T-cell (primary cell): ENCODE data around the gene OR6C75. TPM values are rescaled to one million over a fixed set of nuclear protein-coding genes. Genes with fewer than 3 reads are reported as not detected.
"Not testable (repeated sequence)": the region's sequence is repeated elsewhere in the genome, so short reads cannot be mapped to it uniquely, and the experiment has no call there.

Experiments used
- ATAC-seq, 4 experiments: fragments of 200-7000 bp in 3 of 4; fragments of 150-1000 bp in 1 of 4; cut with Tn5 transposase; replicated peaks in 1 of 4; 1 replicate in 3 of 4; 2 replicates in 1 of 4; pipeline ENCODE4 v1.10.0; 2021; ENCODE audit warnings: moderate library complexity in 3 of 4, mild to moderate bottlenecking in 2 of 4, moderate number of reproducible peaks in 1 of 4
- CTCF ChIA-PET, 2 donors: fragments of 300-600 bp; sonication (Branson Sonifier 250); formaldehyde crosslinking; loops; one replicate each; lab custom pipeline; 2022; ENCODE audit warnings: antibody characterized with exemption in 2 of 2; lab: Charles Lee
- POLR2A ChIA-PET, 2 donors: fragments of 300-600 bp; sonication (Branson Sonifier 250); formaldehyde crosslinking; loops; one replicate each; lab custom pipeline; 2022; ENCODE audit warnings: antibody characterized with exemption in 2 of 2; lab: Charles Lee
- DNase-seq, 35 experiments: peaks; one replicate each; pipeline versions ENCODE4 v3.0.0 to v3.0.0-alpha.2; 2013 to 2023
- H3K27ac ChIP-seq: one replicate; pipeline ENCODE4 v1.5.1; 2013; ENCODE audit warnings: low read length
- H3K27me3 ChIP-seq, 2 experiments: replicated peaks in 1 of 2; 1 replicate in 1 of 2; 2 replicates in 1 of 2; pipeline versions ENCODE4 v1.6.1 to v1.7.0; 2013; ENCODE audit warnings: low read length in 1 of 2, mixed read lengths in 1 of 2; ENCODE audit not compliant: control insufficient read depth in 2 of 2, insufficient read depth in 2 of 2; ENCODE audit errors: extremely low read depth in 1 of 2
- H3K36me3 ChIP-seq, 2 donors: 1 replicate in 1 of 2; 2 replicates in 1 of 2; pipeline versions ENCODE4 v1.6.1 to v1.7.0; 2013; ENCODE audit warnings: low read length in 1 of 2; ENCODE audit not compliant: control insufficient read depth in 2 of 2, insufficient read depth in 1 of 2; ENCODE audit errors: extremely low read depth in 1 of 2
- H3K4me1 ChIP-seq, 2 experiments: 1 replicate in 1 of 2; 2 replicates in 1 of 2; pipeline versions ENCODE4 v1.6.1 to v1.7.0; 2013; ENCODE audit warnings: low read length in 2 of 2, mixed read lengths in 1 of 2; ENCODE audit not compliant: insufficient read depth in 2 of 2, control insufficient read depth in 1 of 2; ENCODE audit errors: extremely low read depth in 1 of 2
- H3K4me3 ChIP-seq, 2 donors: 1 replicate in 1 of 2; 2 replicates in 1 of 2; pipeline versions ENCODE4 v1.5.1 to v1.7.0; 2013; ENCODE audit warnings: mild to moderate bottlenecking in 2 of 2, low read length in 1 of 2, moderate library complexity in 1 of 2; ENCODE audit not compliant: control insufficient read depth in 1 of 2; ENCODE audit errors: extremely low read depth in 1 of 2
- H3K9me3 ChIP-seq: 2 replicates; pipeline ENCODE4 v1.7.0; 2013
- H3K27ac Mint-ChIP-seq, 2 donors: one replicate each; pipeline ENCODE4 v1.8.0; 2020 to 2021; ENCODE audit warnings: mild to moderate bottlenecking in 2 of 2, mixed read lengths in 2 of 2
- H3K27me3 Mint-ChIP-seq, 2 donors: one replicate each; pipeline ENCODE4 v1.8.0; 2021 to 2022; ENCODE audit warnings: mixed read lengths in 2 of 2
- H3K36me3 Mint-ChIP-seq: one replicate; pipeline ENCODE4 v1.8.0; 2021; ENCODE audit warnings: mixed read lengths
- H3K4me1 Mint-ChIP-seq, 3 donors: one replicate each; pipeline ENCODE4 v1.8.0; 2020 to 2022; ENCODE audit warnings: mixed read lengths in 3 of 3, mild to moderate bottlenecking in 1 of 3
- H3K4me3 Mint-ChIP-seq, 3 donors: one replicate each; pipeline ENCODE4 v1.8.0; 2020 to 2022; ENCODE audit warnings: mild to moderate bottlenecking in 3 of 3, mixed read lengths in 3 of 3, moderate library complexity in 3 of 3
- H3K9me3 Mint-ChIP-seq, 3 donors: one replicate each; pipeline ENCODE4 v1.8.0; 2020 to 2022; ENCODE audit warnings: mixed read lengths in 3 of 3
- WGBS: methylation state at CpG from one replicate; pipeline ENCODE4 v1.1.5; 2013; ENCODE audit warnings: missing lambda C conversion rate; ENCODE audit not compliant: insufficient coverage; 5-methylcytosine and 5-hydroxymethylcytosine counted together
- total RNA-seq, 35 experiments: library from RNA in 6 of 35; stranded (reverse) in 6 of 35; fragments of 120-200 nt in 1 of 35; gene quantifications; one replicate each; pipeline versions ENCODE4 v1.2.1 to v1.2.4 and lab custom pipeline; 2013 to 2026

The OR6C75 gene
- not detected for total RNA-seq
- total RNA-seq (2013): not detected
- 0 to 0.14 (median 0) reads per million in 29 experiments for total RNA-seq (lab: John Stamatoyannopoulos, UW)

- no peak within 1 kb of the TSS for H3K27ac Mint-ChIP-seq
- Histone ChIP-seq H3K36me3 (no peaks in the 10 kb centered on the region), H3K27ac (no peak within 1 kb of the TSS), H3K4me3 (no peak within 1 kb of the TSS), H3K9me3 (no peaks in the 10 kb centered on the region), H3K4me1 (no peaks in the 10 kb centered on the region), H3K27me3 (peaks cover 0 to 4% of the 10 kb centered on the region in 2 experiments)
- ChIA-PET POLR2A (no interaction called here), CTCF (no interaction called here)
- H3K4me1 Mint-ChIP-seq: no peaks in the 10 kb centered on the region
- ATAC-seq (no peak), DNase-seq (no peak)
- no peak within 1 kb of the TSS for H3K4me3 Mint-ChIP-seq
- WGBS: no CpG with 5 or more reads among the region's 4 CpGs
- H3K27me3 Mint-ChIP-seq: peaks cover 29 to 39% of the 10 kb centered on the region in 2 donors
- H3K36me3 Mint-ChIP-seq: no peaks in the 10 kb centered on the region
- H3K9me3 Mint-ChIP-seq: peaks cover 0 to 4% (median 0%) of the 10 kb centered on the region in 3 donors
Measured at GRCh38 chr12:55362675-55363074, at the start of gene OR6C75. OR6C75 (plus strand) TSS chr12:55362975; CDS start chr12:55365111, 2,136 bp downstream.

GRCh38 chr12:55314043-55314442 lies 48.7 kb upstream of the OR6C75 start, which contains the start of gene OR6C1:
OR6C1 (plus strand) TSS chr12:55314343; CDS start chr12:55320600, 6,257 bp downstream.
- peaks cover 0 to under 1% (median under 1%) of the 10 kb centered on the region in 3 donors for H3K9me3 Mint-ChIP-seq
- no peak for ATAC-seq
- no CpG with 5 or more reads among the region's 2 CpGs for WGBS
- peaks cover 17 to 28% of the 10 kb centered on the region in 2 donors for H3K27me3 Mint-ChIP-seq
- H3K27me3 ChIP-seq: no peaks in the 10 kb centered on the region
- ChIA-PET CTCF (no interaction called here), POLR2A (no interaction called here)
- H3K36me3 Mint-ChIP-seq: no peaks in the 10 kb centered on the region
- H3K4me1 Mint-ChIP-seq: no peaks in the 10 kb centered on the region
- H3K9me3 ChIP-seq: no peaks in the 10 kb centered on the region
- DNase-seq: no peak
- H3K27ac Mint-ChIP-seq: no peak within 1 kb of the TSS
- H3K36me3 ChIP-seq: no peaks in the 10 kb centered on the region
- no peaks in the 10 kb centered on the region for H3K4me1 ChIP-seq
- H3K4me3 Mint-ChIP-seq: no peak within 1 kb of the TSS
- H3K4me3 ChIP-seq: no peak within 1 kb of the TSS
- H3K27ac ChIP-seq: no peak within 1 kb of the TSS

GRCh38 chr12:55320201-55320600 lies 42.6 kb upstream of the OR6C75 start:
- Histone ChIP-seq H3K36me3 (no peaks in the 10 kb centered on the region), H3K4me3 (no peak overlapping the region), H3K27me3 (peaks cover 0 to 6% of the 10 kb centered on the region in 2 experiments), H3K4me1 (no peaks in the 10 kb centered on the region), H3K9me3 (no peaks in the 10 kb centered on the region), H3K27ac (no peak overlapping the region)
- H3K4me1 Mint-ChIP-seq: no peaks in the 10 kb centered on the region
- H3K4me3 Mint-ChIP-seq: no peak overlapping the region
- H3K27me3 Mint-ChIP-seq: peaks cover 16 to 29% of the 10 kb centered on the region in 2 donors
- DNase-seq (no peak), ATAC-seq (no peak)
- CTCF ChIA-PET: no interaction called here
- 93% methylated on average over 2 of the region's 4 CpGs for WGBS
- POLR2A ChIA-PET: no interaction called here
- no peaks in the 10 kb centered on the region for H3K36me3 Mint-ChIP-seq
- H3K9me3 Mint-ChIP-seq: peaks cover 0 to 5% (median 4%) of the 10 kb centered on the region in 3 donors
- no peak overlapping the region for H3K27ac Mint-ChIP-seq

- DNase-seq, POLR2A ChIA-PET, H3K4me3 Mint-ChIP-seq, H3K9me3 ChIP-seq, H3K4me3 ChIP-seq, H3K4me1 ChIP-seq, H3K27me3 ChIP-seq, CTCF ChIA-PET, H3K4me1 Mint-ChIP-seq, H3K36me3 Mint-ChIP-seq, ATAC-seq, H3K9me3 Mint-ChIP-seq, H3K27ac Mint-ChIP-seq, H3K27ac ChIP-seq, H3K36me3 ChIP-seq: not testable (repeated sequence)
- peaks cover 7 to 10% of the 10 kb centered on the region in 2 donors for H3K27me3 Mint-ChIP-seq
- WGBS: 74% methylated on average over 2 of the region's 6 CpGs
Measured at GRCh38 chr12:55325801-55326200, 37.0 kb upstream of the OR6C75 start.

- Mint-ChIP-seq H3K27ac (no peak within 1 kb of the TSS), H3K27me3 (peaks cover 11 to 17% of the 10 kb centered on the region in 2 donors), H3K9me3 (no peaks in the 10 kb centered on the region), H3K36me3 (no peaks in the 10 kb centered on the region), H3K4me3 (no peak within 1 kb of the TSS), H3K4me1 (no peaks in the 10 kb centered on the region)
- WGBS: no CpG with 5 or more reads among the region's 1 CpG
- DNase-seq (no peak), ATAC-seq (no peak)
- ChIA-PET CTCF (no interaction called here), POLR2A (no interaction called here)
- no peaks in the 10 kb centered on the region for H3K36me3 ChIP-seq
- no peaks in the 10 kb centered on the region for H3K9me3 ChIP-seq
- no peak within 1 kb of the TSS for H3K27ac ChIP-seq
- H3K4me1 ChIP-seq: no peaks in the 10 kb centered on the region
- H3K4me3 ChIP-seq: no peak within 1 kb of the TSS
- H3K27me3 ChIP-seq: peaks cover 0 to 2% of the 10 kb centered on the region in 2 experiments
Measured at GRCh38 chr12:55330446-55330845, 32.3 kb upstream of the OR6C75 start, which contains the start of gene OR6C3. OR6C3 (plus strand) TSS chr12:55330746; CDS start chr12:55331701, 955 bp downstream.

GRCh38 chr12:55336002-55336401 lies 26.8 kb upstream of the OR6C75 start:
- ChIA-PET CTCF (no interaction called here), POLR2A (no interaction called here)
- no peak overlapping the region for H3K27ac Mint-ChIP-seq
- H3K36me3 Mint-ChIP-seq: no peaks in the 10 kb centered on the region
- ATAC-seq (no peak), DNase-seq (no peak)
- no peaks in the 10 kb centered on the region for H3K36me3 ChIP-seq
- no peak overlapping the region for H3K27ac ChIP-seq
- no peaks in the 10 kb centered on the region for H3K4me1 ChIP-seq
- peaks cover 21 to 38% of the 10 kb centered on the region in 2 donors for H3K27me3 Mint-ChIP-seq
- H3K9me3 Mint-ChIP-seq: no peaks in the 10 kb centered on the region
- 90% methylated on average over 6 of the region's 10 CpGs for WGBS
- no peaks in the 10 kb centered on the region for H3K9me3 ChIP-seq
- H3K27me3 ChIP-seq: peaks cover 0 to 4% of the 10 kb centered on the region in 2 experiments
- no peak overlapping the region for H3K4me3 Mint-ChIP-seq
- H3K4me1 Mint-ChIP-seq: no peaks in the 10 kb centered on the region
- H3K4me3 ChIP-seq: no peak overlapping the region
